Heart right ventricle (tissue), 16 donors: ENCODE measurements around the gene TMEM130. TPM values are rescaled to one million over a fixed set of nuclear protein-coding genes. Genes with fewer than 3 reads are reported as not detected.

Experiments
- ATAC-seq, 8 donors: fragments of 200-7000 bp; cut with Tn5 transposase; one replicate each; pipeline ENCODE4 v1.9.1; 2020; ENCODE audit warnings: mild to moderate bottlenecking in 8 of 8, moderate library complexity in 8 of 8, moderate number of reproducible peaks in 1 of 8
- DNase-seq, 2 donors: peaks; one replicate each; pipeline ENCODE4 v3.0.0-alpha.2; 2020
- H3K27ac ChIP-seq, 10 donors: fragments of 200-600 bp; sonication (generic) in 2 of 10; one replicate each; pipeline versions ENCODE4 v1.5.0 to v1.8.0; 2020 to 2022; ENCODE audit warnings: mild to moderate bottlenecking in 3 of 10
- H3K27me3 ChIP-seq, 7 donors: fragments of 200-600 bp; one replicate each; pipeline ENCODE4 v1.8.0; 2021 to 2022; ENCODE audit warnings: mild to moderate bottlenecking in 2 of 7
- H3K36me3 ChIP-seq, 9 donors: fragments of 200-600 bp; sonication (generic) in 1 of 9; one replicate each; pipeline versions ENCODE4 v1.5.0 to v1.8.0; 2020 to 2022; ENCODE audit warnings: mild to moderate bottlenecking in 2 of 9
- H3K4me1 ChIP-seq, 9 donors: fragments of 200-600 bp; sonication (generic) in 1 of 9; one replicate each; pipeline versions ENCODE4 v1.5.0 to v1.8.0; 2020 to 2022; ENCODE audit warnings: mild to moderate bottlenecking in 4 of 9
- H3K4me3 ChIP-seq, 10 donors: fragments of 200-600 bp; sonication (generic) in 2 of 10; one replicate each; pipeline versions ENCODE4 v1.5.0 to v1.8.0; 2020 to 2022; ENCODE audit warnings: mild to moderate bottlenecking in 7 of 10, moderate library complexity in 2 of 10
- H3K9me3 ChIP-seq, 11 donors: fragments of 200-600 bp in 10 of 11; sonication (generic) in 2 of 11; one replicate each; pipeline versions ENCODE4 v1.5.0 to v1.8.0; 2013 to 2022; ENCODE audit warnings: mild to moderate bottlenecking in 2 of 11, control low read depth in 1 of 11, moderate library complexity in 1 of 11
- WGBS, 2 donors: extraction: QIAGEN DNeasy Blood & Tissue Kit; methylation state at CpG; one replicate each; pipeline ENCODE4 v1.1.7; 2013; ENCODE audit warnings: inconsistent platforms in 1 of 2; 5-methylcytosine and 5-hydroxymethylcytosine counted together
- intact Hi-C, 10 donors: fragments of 100-400 bp; cut with DNase I; formaldehyde crosslinking; loops; one replicate each; pipeline versions ENCODE4 v1.11.1 to v1.14.2; 2022
- polyA plus RNA-seq, 2 donors: library from polyadenylated mRNA; stranded (reverse); fragments of 200-250 nt; gene quantifications; one replicate each; pipeline ENCODE4 v1.2.3, GENCODE V29; 2013
- total RNA-seq, 10 donors: library from RNA; stranded (reverse); fragmentation: NEBNext Ultra II Directional in 3 of 10; extraction: Animal tissue kit (Norgen Biotek cat#: 25700) in 3 of 10; gene quantifications; one replicate each; pipeline versions ENCODE4 v1.2.1 to v1.2.4, GENCODE V29; 2021 to 2023
- TF ChIP-seq, protein P1 (sequence below), 9 donors: fragments of 200-600 bp; sonication (generic) in 2 of 9; IDR thresholded peaks; one replicate each; pipeline versions ENCODE4 v1.5.0 to v1.8.0; 2021 to 2022; ENCODE audit warnings: antibody characterized with exemption in 9 of 9, mild to moderate bottlenecking in 5 of 9, moderate library complexity in 1 of 9
- donor health status: Arrhythmogenic right ventricular cardiomyopathy.
- donor health status: ischemic (EF 13 %, LVEDD 7.1; RV severe dilation, severe dysfunction).
- donor health status: healthy with polysubstance abuse.
- donor health status: DM: no; HTN: yes; CAD: no.
- donor health status: DM: no; HTN: no; CAD: no.
- donor health status: ischemic (EF 25% LVEDD 6.9; RV normal size, moderate dysfunction).
- donor health status: ischemic (EF 25% LVEDD 5.7; RV mildly dilated, moderate dysfunction).
- donor health status: healthy.
- donor health status: DM: yes; HTN: yes; CAD: no.
- donor health status: Ischemic cardiomyopathy.
- donor health status: ischemic (EF 35%, LVEDD 5.7; RV mildly dilated, moderate dysfunction).
- donor health status: nonischemic (EF 11% LVEDD 7.7; RV severe dilation, severe dysfunction).
- donor health status: DM: yes; HTN: yes; CAD: no.
- donor health status: PGD.
- donor health status: ischemic (EF 29% LVEDD 5.4; RV normal size, mild dysfunction).
- donor health status: nonischemic (EF 23%, LVEDD 6.1; RV moderate dilation, normal function).

The TMEM130 gene
- total and polyA plus RNA-seq, 12 donors: 0.12 to 1.5 (median 0.25) TPM; not detected in 8

DNA sequence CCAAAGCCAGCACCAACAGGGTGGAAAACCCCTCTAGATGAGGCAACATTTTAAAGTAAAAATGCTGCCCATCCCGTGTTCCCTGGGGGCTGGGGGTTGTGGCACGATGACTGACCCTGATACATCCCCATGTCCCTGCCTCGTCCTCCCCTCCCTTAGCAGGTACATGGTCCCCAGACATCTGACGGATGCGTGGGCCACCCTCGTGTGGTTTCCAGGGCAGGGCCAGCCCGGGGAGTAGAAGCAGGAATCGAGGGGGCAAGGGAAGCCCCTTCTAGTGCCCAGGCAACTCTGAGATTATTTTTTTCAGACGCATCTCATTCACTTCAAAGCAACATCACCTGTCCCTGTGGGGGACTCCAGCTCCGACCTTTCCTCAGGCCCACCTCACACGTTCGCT is 3.5 kb downstream of the TMEM130 start:
- peaks cover 0 to 46% (median 30%) of the 10 kb centered on the region in 7 donors for H3K27me3 ChIP-seq
- H3K27ac ChIP-seq: no peak overlapping the region
- WGBS, 2 donors: 85 to 91% methylated on average over 12 of the region's 12 CpGs
- no peaks in the 10 kb centered on the region for H3K36me3 ChIP-seq
- TF ChIP-seq, protein P1, sequence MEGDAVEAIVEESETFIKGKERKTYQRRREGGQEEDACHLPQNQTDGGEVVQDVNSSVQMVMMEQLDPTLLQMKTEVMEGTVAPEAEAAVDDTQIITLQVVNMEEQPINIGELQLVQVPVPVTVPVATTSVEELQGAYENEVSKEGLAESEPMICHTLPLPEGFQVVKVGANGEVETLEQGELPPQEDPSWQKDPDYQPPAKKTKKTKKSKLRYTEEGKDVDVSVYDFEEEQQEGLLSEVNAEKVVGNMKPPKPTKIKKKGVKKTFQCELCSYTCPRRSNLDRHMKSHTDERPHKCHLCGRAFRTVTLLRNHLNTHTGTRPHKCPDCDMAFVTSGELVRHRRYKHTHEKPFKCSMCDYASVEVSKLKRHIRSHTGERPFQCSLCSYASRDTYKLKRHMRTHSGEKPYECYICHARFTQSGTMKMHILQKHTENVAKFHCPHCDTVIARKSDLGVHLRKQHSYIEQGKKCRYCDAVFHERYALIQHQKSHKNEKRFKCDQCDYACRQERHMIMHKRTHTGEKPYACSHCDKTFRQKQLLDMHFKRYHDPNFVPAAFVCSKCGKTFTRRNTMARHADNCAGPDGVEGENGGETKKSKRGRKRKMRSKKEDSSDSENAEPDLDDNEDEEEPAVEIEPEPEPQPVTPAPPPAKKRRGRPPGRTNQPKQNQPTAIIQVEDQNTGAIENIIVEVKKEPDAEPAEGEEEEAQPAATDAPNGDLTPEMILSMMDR (IDR thresholded peaks at IDR 0.05): no peak
- intact Hi-C loops: no loop called here
- peaks cover 0 to 23% (median 10%) of the 10 kb centered on the region in 9 donors for H3K4me1 ChIP-seq
- no peak overlapping the region for H3K4me3 ChIP-seq
- no peak for ATAC-seq
- H3K9me3 ChIP-seq: no peaks in the 10 kb centered on the region
- DNase-seq: no peak

DNA sequence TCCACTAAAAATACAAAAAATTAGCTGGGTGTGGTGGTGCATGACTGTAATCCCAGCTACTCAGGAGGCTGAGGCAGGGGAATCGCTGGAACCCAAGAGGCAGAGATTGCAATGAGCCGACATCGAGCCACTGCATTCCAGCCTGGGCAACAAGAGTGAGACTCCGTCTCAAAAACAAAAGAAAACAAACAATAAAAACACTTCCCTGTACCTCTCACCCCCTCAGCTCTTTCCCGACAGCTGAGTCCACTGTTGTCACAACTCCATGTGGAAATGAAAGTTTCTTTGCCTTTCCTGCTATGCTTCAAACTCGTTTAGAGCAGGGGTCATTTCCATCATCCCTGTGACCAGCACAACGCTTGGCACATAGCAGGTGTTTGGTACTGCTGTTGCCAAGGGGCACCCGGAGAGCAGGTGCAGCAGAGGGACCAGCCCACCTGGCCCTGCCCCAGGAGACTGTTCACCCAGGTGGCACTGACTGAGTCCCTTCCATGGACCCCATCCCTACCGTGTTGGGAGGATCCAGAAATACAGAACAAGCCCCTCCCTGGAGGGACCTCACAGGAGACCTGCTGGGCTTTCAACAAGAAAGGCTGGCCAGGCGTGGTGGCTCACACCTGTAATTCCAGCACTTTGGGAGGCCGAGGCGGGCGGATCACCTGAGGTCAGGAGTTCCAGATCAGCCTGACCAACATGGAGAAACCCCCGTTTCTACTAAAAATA is 4.9 kb downstream of the TMEM130 start:
- DNase-seq (no peak), ATAC-seq (no peak)
- Histone ChIP-seq H3K4me3 (no peak overlapping the region), H3K27ac (no peak overlapping the region), H3K4me1 (peaks cover 0 to 15% (median 5%) of the 10 kb centered on the region in 9 donors), H3K9me3 (no peaks in the 10 kb centered on the region), H3K36me3 (no peaks in the 10 kb centered on the region), H3K27me3 (peaks cover 0 to 33% (median 18%) of the 10 kb centered on the region in 7 donors)
- TF ChIP-seq, protein P1 (IDR thresholded peaks at IDR 0.05): no peak
- intact Hi-C loops: no loop called here
- 73 to 75% methylated on average over 14 of the region's 14 CpGs for WGBS, 2 donors

DNA sequence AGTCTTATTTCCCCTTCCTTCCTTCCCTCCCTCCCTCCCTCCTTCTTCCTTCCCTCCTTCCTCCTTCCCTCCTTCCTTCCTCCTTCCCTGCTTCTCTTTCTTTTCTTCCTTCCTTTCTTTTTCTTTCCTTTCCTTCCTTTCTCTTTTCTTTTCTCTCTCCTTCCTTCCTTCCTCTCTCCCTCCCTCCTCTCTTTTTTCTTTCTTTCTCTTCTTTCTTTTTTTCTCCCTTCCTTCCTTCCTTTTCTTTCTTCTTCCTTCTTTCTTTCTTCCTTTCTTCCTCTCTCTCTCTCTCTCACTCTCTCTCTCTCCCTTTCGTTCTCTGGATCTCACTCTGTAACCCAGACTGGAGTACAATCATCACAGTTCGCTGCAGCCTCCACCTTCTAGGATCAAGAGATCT is 6.2 kb downstream of the TMEM130 start:
- no peak for ATAC-seq
- intact Hi-C loops: no loop called here

DNA sequence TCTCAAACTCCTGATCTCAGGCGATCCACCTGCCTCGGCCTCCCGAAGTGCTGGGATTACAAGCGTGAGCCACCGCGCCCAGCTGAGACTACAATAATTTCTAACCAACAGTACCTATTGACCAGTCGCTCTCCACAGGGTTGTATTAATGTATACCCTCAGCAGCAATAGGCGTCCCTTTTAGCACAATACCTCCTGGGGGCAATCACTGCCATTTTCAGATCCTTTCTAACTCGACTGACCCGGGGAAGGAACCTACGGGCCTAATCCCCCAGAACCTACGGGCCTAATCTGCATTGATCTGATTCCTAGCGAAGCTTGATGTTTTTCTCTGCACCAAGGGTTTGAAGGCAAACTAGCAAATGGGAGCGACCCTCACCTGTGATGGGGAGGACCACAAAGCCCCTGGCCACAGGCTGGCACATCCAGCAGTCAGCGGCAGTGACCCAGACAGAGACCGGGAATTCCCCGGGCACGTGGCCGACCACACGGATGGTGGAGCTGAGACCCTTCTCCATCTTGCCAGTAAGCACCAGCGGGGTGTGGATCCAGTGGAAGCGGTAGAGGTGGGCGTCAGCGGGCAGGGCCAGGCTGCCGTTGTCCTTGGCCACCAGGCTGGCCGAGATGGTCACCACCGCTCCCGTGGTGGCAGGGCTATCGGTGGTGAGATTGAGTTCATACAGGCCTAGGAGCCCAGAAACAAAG is 6.9 kb downstream of the TMEM130 start:
- H3K36me3 ChIP-seq: no peaks in the 10 kb centered on the region
- H3K9me3 ChIP-seq: no peaks in the 10 kb centered on the region
- TF ChIP-seq, protein P1 (IDR thresholded peaks at IDR 0.05): no peak
- H3K4me1 ChIP-seq: peaks cover 0 to 10% (median 0%) of the 10 kb centered on the region in 9 donors
- DNase-seq (no peak), ATAC-seq (no peak)
- H3K4me3 ChIP-seq: no peak overlapping the region
- no peak overlapping the region for H3K27ac ChIP-seq
- peaks cover 0 to 23% (median 9%) of the 10 kb centered on the region in 7 donors for H3K27me3 ChIP-seq
- intact Hi-C loops: no loop called here
- WGBS, 2 donors: 93 to 95% methylated on average over 29 of the region's 29 CpGs

More for the DNA sequence above, 6.2 kb downstream of the TMEM130 start:
- Histone ChIP-seq H3K36me3 (no peaks in the 10 kb centered on the region), H3K27ac (no peak overlapping the region), H3K4me3 (no peak overlapping the region), H3K4me1 (peaks cover 0 to 10% (median 0%) of the 10 kb centered on the region in 9 donors), H3K27me3 (peaks cover 0 to 25% (median 6%) of the 10 kb centered on the region in 7 donors), H3K9me3 (no peaks in the 10 kb centered on the region)
- TF ChIP-seq, protein P1 (IDR thresholded peaks at IDR 0.05): no peak
- WGBS, 2 donors: 90 to 92% methylated on average over 2 of the region's 2 CpGs
- no peak for DNase-seq
